Thyroid gland (tissue), 4 donors: ENCODE results near the gene CKAP2. TPM values are rescaled to one million over a fixed set of nuclear protein-coding genes. Genes with fewer than 3 reads are reported as not detected.
"Not testable (repeated sequence)": the region's sequence is repeated elsewhere in the genome, so short reads cannot be mapped to it uniquely, and the experiment has no call there.

ENCODE experiments used
- DNase-seq, 2 donors: peaks; one replicate each; pipeline ENCODE4 v3.0.0-alpha.2; 2019
- H3K27ac ChIP-seq, 3 donors: fragments of 200-600 bp; sonication (generic); 1 replicate in 2 of 3; 2 replicates in 1 of 3; pipeline ENCODE4 v1.5.1; 2016 to 2019; ENCODE audit warnings: mild to moderate bottlenecking in 1 of 3, moderate library complexity in 1 of 3
- H3K27me3 ChIP-seq: fragments of 200-600 bp; sonication (generic); one replicate; pipeline ENCODE4 v1.5.1; 2019
- H3K36me3 ChIP-seq, 2 donors: fragments of 200-600 bp; sonication (generic); one replicate each; pipeline ENCODE4 v1.5.1; 2016 to 2019
- H3K4me1 ChIP-seq, 2 donors: fragments of 200-600 bp; sonication (generic); one replicate each; pipeline ENCODE4 v1.5.1; 2017 to 2019
- H3K4me3 ChIP-seq, 3 donors: fragments of 200-600 bp; sonication (generic); replicated peaks in 1 of 3; 1 replicate in 2 of 3; 2 replicates in 1 of 3; pipeline ENCODE4 v1.5.1; 2016; ENCODE audit warnings: mild to moderate bottlenecking in 1 of 3
- H3K9me3 ChIP-seq: fragments of 200-600 bp; sonication (generic); one replicate; pipeline ENCODE4 v1.5.1; 2017
- POLR2A ChIP-seq, 2 donors: fragments of 450-650 bp; IDR thresholded peaks; one replicate each; pipeline ENCODE4 v1.6.1; 2017; ENCODE audit warnings: antibody characterized with exemption in 2 of 2, mild to moderate bottlenecking in 2 of 2, moderate library complexity in 1 of 2
- WGBS, 2 donors: methylation state at CpG; one replicate each; pipeline ENCODE4 v1.1.5; 2017; 5-methylcytosine and 5-hydroxymethylcytosine counted together
- intact Hi-C: fragments of 100-400 bp; cut with DNase I; formaldehyde crosslinking; loops from one replicate; pipeline ENCODE4 v1.15.1; 2023
- total RNA-seq, 4 donors: library from RNA; depleted of rRNA; stranded (reverse); fragments of >200 nt; gene quantifications; one replicate each; pipeline ENCODE4 v1.2.3, GENCODE V29; 2016
- TF ChIP-seq, protein P1 (sequence below), 6 experiments: fragments of 200-600 bp in 3 of 6; fragments of 450-650 bp in 3 of 6; sonication (generic) in 3 of 6; IDR thresholded peaks; one replicate each; pipeline ENCODE4 v1.5.1; 2016 to 2019; ENCODE audit warnings: antibody characterized with exemption in 6 of 6, mild to moderate bottlenecking in 2 of 6, inconsistent platforms in 1 of 6, moderate library complexity in 1 of 6

Gene CKAP2, protein sequence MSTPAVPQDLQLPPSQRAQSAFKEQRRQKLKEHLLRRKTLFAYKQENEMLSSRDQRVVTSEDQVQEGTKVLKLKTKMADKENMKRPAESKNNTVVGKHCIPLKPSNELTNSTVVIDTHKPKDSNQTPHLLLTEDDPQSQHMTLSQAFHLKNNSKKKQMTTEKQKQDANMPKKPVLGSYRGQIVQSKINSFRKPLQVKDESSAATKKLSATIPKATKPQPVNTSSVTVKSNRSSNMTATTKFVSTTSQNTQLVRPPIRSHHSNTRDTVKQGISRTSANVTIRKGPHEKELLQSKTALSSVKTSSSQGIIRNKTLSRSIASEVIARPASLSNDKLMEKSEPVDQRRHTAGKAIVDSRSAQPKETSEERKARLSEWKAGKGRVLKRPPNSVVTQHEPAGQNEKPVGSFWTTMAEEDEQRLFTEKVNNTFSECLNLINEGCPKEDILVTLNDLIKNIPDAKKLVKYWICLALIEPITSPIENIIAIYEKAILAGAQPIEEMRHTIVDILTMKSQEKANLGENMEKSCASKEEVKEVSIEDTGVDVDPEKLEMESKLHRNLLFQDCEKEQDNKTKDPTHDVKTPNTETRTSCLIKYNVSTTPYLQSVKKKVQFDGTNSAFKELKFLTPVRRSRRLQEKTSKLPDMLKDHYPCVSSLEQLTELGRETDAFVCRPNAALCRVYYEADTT
- total RNA-seq, result 10 to 100 TPM in 3 of 4 donors, 1 to 10 TPM in 1; 8.7 to 14.3 (median 11.4) TPM

- no peaks in the 10 kb centered on the region for H3K9me3 ChIP-seq
- TF ChIP-seq, protein P1, sequence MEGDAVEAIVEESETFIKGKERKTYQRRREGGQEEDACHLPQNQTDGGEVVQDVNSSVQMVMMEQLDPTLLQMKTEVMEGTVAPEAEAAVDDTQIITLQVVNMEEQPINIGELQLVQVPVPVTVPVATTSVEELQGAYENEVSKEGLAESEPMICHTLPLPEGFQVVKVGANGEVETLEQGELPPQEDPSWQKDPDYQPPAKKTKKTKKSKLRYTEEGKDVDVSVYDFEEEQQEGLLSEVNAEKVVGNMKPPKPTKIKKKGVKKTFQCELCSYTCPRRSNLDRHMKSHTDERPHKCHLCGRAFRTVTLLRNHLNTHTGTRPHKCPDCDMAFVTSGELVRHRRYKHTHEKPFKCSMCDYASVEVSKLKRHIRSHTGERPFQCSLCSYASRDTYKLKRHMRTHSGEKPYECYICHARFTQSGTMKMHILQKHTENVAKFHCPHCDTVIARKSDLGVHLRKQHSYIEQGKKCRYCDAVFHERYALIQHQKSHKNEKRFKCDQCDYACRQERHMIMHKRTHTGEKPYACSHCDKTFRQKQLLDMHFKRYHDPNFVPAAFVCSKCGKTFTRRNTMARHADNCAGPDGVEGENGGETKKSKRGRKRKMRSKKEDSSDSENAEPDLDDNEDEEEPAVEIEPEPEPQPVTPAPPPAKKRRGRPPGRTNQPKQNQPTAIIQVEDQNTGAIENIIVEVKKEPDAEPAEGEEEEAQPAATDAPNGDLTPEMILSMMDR (IDR thresholded peaks at IDR 0.05), result peak in 1 of 6 experiments; percentile 7
- peak in 1 of 2 donors; percentile 90 for TF ChIP-seq POLR2A (IDR thresholded peaks at IDR 0.05)
- intact Hi-C loops, result no loop called here
- 0% methylated on average over 24 to 29 of the region's 56 CpGs for WGBS, 2 donors
- peak within 1 kb of the TSS; percentile 43 to 65 (median 64) for H3K4me3 ChIP-seq
- H3K27ac ChIP-seq, result peak within 1 kb of the TSS; percentile 19 to 82 (median 72)
- peaks cover 5 to 15% of the 10 kb centered on the region in 2 donors for H3K4me1 ChIP-seq
- DNase-seq, result peak; percentile 97
- no peaks in the 10 kb centered on the region for H3K36me3 ChIP-seq
- no peaks in the 10 kb centered on the region for H3K27me3 ChIP-seq
Observed at GRCh38 chr13:52454820-52455676, at the start of gene CKAP2. Gene CKAP2, plus strand, starts transcription at chr13:52455478. Its CDS starts 79 bp downstream, at chr13:52455557.

GRCh38 chr13:52405767-52406494 is 49.3 kb upstream of the CKAP2 start, which contains the start of gene THSD1:
Gene THSD1, minus strand, starts transcription at chr13:52406172. Its CDS starts 3,572 bp downstream, at chr13:52402600.
- 1 to 2% methylated on average over 22 to 29 of the region's 68 CpGs for WGBS, 2 donors
- intact Hi-C loops, result no loop called here
- Histone ChIP-seq H3K36me3 (no peaks in the 10 kb centered on the region), H3K27me3 (no peaks in the 10 kb centered on the region), H3K4me3 (peak within 1 kb of the TSS in 2 of 3 donors; percentile 9 to 46), H3K9me3 (no peaks in the 10 kb centered on the region), H3K4me1 (peaks cover 0 to 9% of the 10 kb centered on the region in 2 donors), H3K27ac (peak within 1 kb of the TSS in 2 of 3 donors; percentile 58 to 61)
- TF ChIP-seq, protein P1 (IDR thresholded peaks at IDR 0.05), result no peak
- TF ChIP-seq POLR2A (IDR thresholded peaks at IDR 0.05), result peak in 1 of 2 donors; percentile 36
- peak; percentile 29 to 39 for DNase-seq

DNA sequence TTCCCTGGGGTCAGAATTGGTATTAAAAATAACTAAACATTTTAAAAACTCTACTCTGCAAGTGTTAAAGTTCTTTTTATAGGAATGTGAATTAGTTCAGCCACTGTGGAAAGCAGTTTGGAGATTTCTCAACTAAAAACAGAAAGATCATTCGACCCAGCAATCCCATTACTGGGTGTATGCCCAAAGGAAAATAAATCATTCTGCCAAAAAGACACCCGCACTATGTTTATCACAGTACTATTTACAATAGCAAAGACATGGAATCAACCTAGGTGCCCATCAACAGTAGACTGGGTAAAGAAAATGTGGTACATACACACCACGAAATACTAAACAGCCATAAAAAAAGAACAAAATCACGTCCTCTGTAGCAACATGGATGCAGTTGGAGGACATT is 48.6 kb upstream of the CKAP2 start:
- Histone ChIP-seq H3K4me1 (peaks cover 0 to 9% of the 10 kb centered on the region in 2 donors), H3K27ac (peak overlapping the region in 1 of 3 donors; percentile 16), H3K36me3 (no peaks in the 10 kb centered on the region), H3K27me3 (no peaks in the 10 kb centered on the region), H3K9me3 (no peaks in the 10 kb centered on the region), H3K4me3 (no peak overlapping the region)
- intact Hi-C loops, result no loop called here
- DNase-seq, result no peak
- WGBS, 2 donors, result 63 to 79% methylated on average over 4 of the region's 4 CpGs
- no peak for TF ChIP-seq POLR2A (IDR thresholded peaks at IDR 0.05)
- TF ChIP-seq, protein P1 (IDR thresholded peaks at IDR 0.05), result no peak

- H3K4me3 ChIP-seq, H3K4me1 ChIP-seq, H3K27me3 ChIP-seq, H3K27ac ChIP-seq, intact Hi-C loops, DNase-seq, H3K36me3 ChIP-seq, H3K9me3 ChIP-seq: not testable (repeated sequence)
- 96 to 97% methylated on average over 12 of the region's 12 CpGs for WGBS, 2 donors
Observed at GRCh38 chr13:52407436-52407835, 47.8 kb upstream of the CKAP2 start.

- H3K4me3 ChIP-seq, H3K36me3 ChIP-seq, H3K27ac ChIP-seq, intact Hi-C loops, H3K4me1 ChIP-seq, DNase-seq, H3K27me3 ChIP-seq, H3K9me3 ChIP-seq: not testable (repeated sequence)
- WGBS, 2 donors, result 93 to 97% methylated on average over 4 to 32 of the region's 33 CpGs
Observed at GRCh38 chr13:52408071-52408658, 47.1 kb upstream of the CKAP2 start.
